Urinary bladder (tissue), 4 donors: ENCODE data around the gene PHACTR1. TPM values are rescaled to one million over a fixed set of nuclear protein-coding genes. Genes with fewer than 3 reads are reported as not detected.
A peak's percentile ranks its signal among the peaks of the same experiment; 100 is the strongest.

Experiments used
- DNase-seq: peaks from one replicate; pipeline ENCODE4 v3.0.0-alpha.2; 2015; ENCODE audit errors: extremely low spot score
- H3K27ac ChIP-seq: one replicate; pipeline ENCODE4 v1.5.1; 2013; ENCODE audit warnings: low read depth, mild to moderate bottlenecking, moderate library complexity
- H3K36me3 ChIP-seq: one replicate; pipeline ENCODE4 v1.6.1; 2013; ENCODE audit warnings: mild to moderate bottlenecking, moderate library complexity; ENCODE audit not compliant: insufficient read depth
- H3K4me1 ChIP-seq: one replicate; pipeline ENCODE4 v1.6.1; 2013; ENCODE audit warnings: mild to moderate bottlenecking, moderate library complexity; ENCODE audit not compliant: insufficient read depth
- H3K4me3 ChIP-seq: one replicate; pipeline ENCODE4 v1.5.1; 2013; ENCODE audit warnings: low read depth, low read length
- WGBS: extraction: QIAGEN DNeasy Blood & Tissue Kit; methylation state at CpG from one replicate; pipeline ENCODE4 v1.1.7; 2013; 5-methylcytosine and 5-hydroxymethylcytosine counted together
- polyA plus RNA-seq: library from polyadenylated mRNA; stranded (reverse); fragments of 200-250 nt; gene quantifications from one replicate; pipeline ENCODE4 v1.2.3, GENCODE V29; 2013
- total RNA-seq: library from RNA; depleted of rRNA; stranded (reverse); fragments of >200 nt; gene quantifications from one replicate; pipeline ENCODE4 v1.2.3, GENCODE V29; 2014
- donor health status: healthy with polysubstance abuse.
- donor health status: healthy.

PHACTR1 gene
- total and polyA plus RNA-seq, 2 donors = 3.3 to 4.3 TPM

DNA sequence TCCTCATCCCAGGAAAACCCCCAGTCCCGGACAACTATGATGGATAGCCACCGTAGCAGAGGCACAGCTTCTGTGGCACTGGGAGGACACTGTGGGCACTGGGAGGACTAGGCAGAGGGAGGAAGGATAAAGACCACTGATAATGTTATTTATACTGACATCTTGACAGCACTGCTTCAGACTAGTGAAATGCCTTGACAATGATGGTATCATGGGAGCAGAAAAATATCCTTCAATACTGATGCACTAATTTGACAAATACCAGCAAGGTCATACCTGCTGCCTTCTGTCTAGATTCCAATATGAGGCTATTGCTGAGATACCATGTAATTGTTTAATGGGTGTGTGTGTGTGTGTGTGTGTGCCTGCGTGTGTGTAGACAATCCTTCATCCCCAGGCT, 148.6 kb downstream of the PHACTR1 start:
- no peak for DNase-seq
- Histone ChIP-seq H3K4me3 (no peak overlapping the region), H3K27ac (no peak overlapping the region), H3K4me1 (no peaks in the 10 kb centered on the region), H3K36me3 (no peaks in the 10 kb centered on the region)
- 62% methylated on average over 3 of the region's 3 CpGs for WGBS

DNA sequence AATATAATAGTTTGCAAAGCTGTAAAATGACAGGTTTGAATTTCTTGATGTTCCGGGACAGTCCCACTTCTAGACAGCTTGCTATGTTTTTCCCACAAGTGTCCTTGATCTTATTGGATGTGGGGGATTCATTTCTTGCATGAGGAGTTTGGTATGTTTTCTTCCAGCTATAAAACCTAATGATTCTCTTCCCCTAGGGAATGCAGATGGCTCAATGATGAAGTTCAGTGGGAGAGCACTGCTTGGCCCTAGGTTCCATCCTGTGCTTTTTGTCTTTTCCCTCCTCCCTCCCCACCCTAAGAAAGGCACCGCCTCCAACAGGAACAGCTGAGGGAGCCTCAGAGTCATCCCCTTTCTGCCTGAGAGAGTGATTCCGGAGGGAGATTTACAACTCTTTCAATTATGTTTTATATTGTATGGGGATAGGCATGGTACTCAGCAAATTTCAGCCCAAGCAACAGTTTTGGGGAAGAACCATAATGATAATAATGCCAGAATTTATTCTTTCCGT, 149.2 kb downstream of the PHACTR1 start:
- no peak overlapping the region for H3K4me3 ChIP-seq
- no peak overlapping the region for H3K27ac ChIP-seq
- no peak for DNase-seq
- H3K4me1 ChIP-seq = no peaks in the 10 kb centered on the region
- 45% methylated on average over 4 of the region's 4 CpGs for WGBS
- H3K36me3 ChIP-seq = no peaks in the 10 kb centered on the region

DNA sequence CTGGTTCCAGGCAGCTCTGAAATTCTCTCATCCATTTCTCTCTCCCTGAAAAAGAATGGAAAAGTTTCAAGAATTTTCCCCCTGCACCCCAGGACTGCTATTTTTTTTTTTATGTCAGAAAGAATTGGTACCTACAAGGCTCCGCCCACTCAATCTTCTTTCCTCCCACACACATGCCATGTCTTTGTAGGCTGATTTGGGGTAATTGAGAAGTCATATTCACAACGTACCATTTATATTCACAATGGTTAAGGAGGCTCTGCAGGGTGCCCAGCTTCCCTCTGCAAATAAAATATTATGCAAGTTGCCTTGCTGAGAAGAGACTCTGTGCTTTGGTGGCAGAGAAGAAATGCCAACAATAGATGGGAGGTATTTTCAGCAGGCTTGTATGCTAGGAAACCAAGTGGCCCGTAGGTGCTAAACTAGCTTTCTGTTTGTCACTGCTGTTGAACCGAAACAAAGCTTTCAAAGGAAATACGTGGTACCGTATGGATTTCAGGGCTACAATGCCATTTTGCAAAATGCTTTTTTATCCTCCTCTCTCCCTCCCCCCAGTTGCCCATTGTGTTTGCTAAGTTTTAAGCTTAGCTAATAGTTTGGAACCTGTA, 150.0 kb downstream of the PHACTR1 start:
- H3K4me3 ChIP-seq = no peak overlapping the region
- 62% methylated on average over 6 of the region's 6 CpGs for WGBS
- no peaks in the 10 kb centered on the region for H3K4me1 ChIP-seq
- no peak overlapping the region for H3K27ac ChIP-seq
- DNase-seq = no peak
- H3K36me3 ChIP-seq = no peaks in the 10 kb centered on the region

DNA sequence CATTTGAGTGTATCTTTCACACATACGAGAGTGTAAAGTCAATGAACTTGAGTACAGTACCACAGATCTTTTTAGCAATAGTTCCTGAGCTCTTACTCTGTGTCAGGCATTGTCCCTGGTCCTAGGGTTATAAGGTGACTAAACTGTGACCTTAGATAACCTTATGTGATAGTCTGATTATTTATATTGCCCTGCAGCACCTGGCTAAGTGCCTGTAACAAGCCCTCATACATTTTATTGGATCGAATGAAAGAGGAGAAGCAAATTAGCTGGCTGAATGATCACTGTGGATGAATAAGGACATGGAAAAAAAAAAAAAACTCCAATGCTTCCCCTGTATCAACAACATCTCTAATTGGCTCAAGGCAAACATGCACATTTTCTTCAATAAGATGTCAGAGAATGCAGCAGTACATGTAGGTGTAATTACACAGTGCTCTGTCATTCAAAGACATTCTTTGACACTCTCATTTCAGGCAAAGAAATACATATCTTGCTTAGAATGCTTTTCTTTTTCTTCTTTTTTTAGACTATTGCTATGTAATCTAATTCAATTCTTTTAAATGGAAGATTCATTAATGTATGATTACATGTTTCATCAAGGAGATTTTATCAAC, 153.4 kb downstream of the PHACTR1 start:
- no peak for DNase-seq
- Histone ChIP-seq H3K4me1 (no peaks in the 10 kb centered on the region), H3K27ac (no peak overlapping the region), H3K4me3 (no peak overlapping the region), H3K36me3 (no peaks in the 10 kb centered on the region)
- 36% methylated on average over 2 of the region's 2 CpGs for WGBS

DNA sequence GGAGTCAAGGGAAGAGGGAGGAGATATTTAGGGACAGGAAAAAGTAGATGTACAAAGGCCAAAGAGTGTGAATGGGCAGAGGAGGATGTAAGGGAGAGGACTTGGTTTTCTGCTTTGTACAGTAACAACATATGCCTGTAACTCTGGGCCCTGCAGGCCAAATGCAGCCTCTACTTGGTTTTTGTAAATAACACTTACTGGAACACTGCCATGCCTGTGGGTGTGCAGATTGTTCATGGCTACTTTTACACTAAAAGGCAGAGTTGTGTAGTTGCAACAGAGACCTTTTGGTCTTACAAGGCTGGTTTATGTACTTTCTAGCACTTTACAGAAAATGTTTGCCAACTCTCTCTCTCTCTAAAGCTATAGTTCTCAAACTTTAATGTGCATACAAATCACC, 157.1 kb downstream of the PHACTR1 start:
- H3K4me3 ChIP-seq = no peak overlapping the region
- H3K4me1 ChIP-seq = no peaks in the 10 kb centered on the region
- DNase-seq = no peak
- H3K27ac ChIP-seq = no peak overlapping the region
- no peaks in the 10 kb centered on the region for H3K36me3 ChIP-seq

DNA sequence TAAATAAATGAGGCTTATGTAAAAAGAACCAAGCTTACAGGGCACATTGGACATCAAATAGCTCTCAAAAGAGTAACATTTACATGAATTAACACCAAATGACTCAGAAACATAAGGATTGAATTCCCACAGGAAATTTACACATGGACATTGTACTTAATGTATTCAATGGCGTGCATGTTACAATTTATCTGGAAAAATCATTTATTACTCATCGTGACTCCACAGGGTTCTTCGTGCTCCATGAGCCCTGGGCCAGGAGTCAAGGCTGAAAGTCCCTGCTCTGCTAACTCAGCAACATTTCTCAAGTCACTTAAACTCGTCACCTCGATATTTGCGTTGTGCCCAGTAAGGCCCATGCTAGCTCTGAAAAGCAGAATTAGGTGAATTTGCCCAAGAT, 158.5 kb downstream of the PHACTR1 start:
- WGBS = 69% methylated on average over 6 of the region's 6 CpGs
- H3K27ac ChIP-seq = no peak overlapping the region
- no peaks in the 10 kb centered on the region for H3K36me3 ChIP-seq
- no peak overlapping the region for H3K4me3 ChIP-seq
- H3K4me1 ChIP-seq = no peaks in the 10 kb centered on the region
- no peak for DNase-seq

DNA sequence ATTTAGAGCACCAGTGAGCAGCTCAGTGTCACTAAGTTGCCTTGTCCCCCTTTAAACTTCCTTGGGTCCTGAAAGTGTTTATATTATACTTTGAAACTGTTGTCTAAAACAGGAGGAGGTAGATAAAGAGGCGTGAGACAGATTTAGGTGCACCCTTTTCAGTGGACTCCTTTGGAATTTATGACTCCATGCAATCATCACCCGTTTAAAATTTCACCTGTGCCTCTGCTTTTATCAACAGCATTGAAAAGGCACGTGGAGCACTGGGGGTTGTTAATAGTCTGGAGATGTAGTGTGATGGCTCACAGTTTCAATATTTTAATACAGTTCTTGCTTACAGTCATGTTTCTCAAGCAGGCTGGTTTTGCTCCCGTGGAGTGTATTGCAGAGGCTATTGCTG, 162.2 kb downstream of the PHACTR1 start:
- DNase-seq = no peak
- Histone ChIP-seq H3K4me1 (no peaks in the 10 kb centered on the region), H3K36me3 (no peaks in the 10 kb centered on the region), H3K27ac (no peak overlapping the region), H3K4me3 (no peak overlapping the region)
- WGBS = 51% methylated on average over 4 of the region's 4 CpGs

DNA sequence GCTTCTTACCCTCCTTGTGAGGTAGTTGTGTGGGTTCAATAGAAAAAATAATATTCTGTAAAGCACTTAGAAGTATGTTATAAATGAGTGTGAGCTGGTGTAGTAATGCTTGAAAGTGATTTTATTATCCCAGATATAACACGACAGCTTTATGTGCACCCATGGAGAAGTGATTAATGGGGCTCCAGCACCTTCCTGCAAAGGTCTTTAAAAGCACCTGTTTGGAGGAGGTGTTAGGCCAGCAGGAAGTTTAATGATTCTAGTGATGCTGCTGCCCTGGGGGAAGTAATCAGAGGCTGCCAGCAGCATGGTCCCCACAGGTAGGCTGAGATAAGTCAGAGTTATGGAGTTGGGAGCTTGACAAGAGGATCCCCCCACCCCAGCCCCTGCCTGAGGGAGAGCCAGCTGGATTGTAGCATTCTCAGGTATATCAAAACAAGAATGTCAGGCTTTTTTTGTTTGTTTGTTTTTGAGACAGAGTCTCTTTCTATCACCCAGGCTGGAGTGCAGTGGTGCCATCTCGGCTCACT, 166.3 kb downstream of the PHACTR1 start:
- H3K4me3 ChIP-seq = no peak overlapping the region
- 55% methylated on average over 2 of the region's 2 CpGs for WGBS
- H3K4me1 ChIP-seq = peaks cover 2% of the 10 kb centered on the region
- DNase-seq = no peak
- H3K36me3 ChIP-seq = no peaks in the 10 kb centered on the region
- H3K27ac ChIP-seq = no peak overlapping the region

DNA sequence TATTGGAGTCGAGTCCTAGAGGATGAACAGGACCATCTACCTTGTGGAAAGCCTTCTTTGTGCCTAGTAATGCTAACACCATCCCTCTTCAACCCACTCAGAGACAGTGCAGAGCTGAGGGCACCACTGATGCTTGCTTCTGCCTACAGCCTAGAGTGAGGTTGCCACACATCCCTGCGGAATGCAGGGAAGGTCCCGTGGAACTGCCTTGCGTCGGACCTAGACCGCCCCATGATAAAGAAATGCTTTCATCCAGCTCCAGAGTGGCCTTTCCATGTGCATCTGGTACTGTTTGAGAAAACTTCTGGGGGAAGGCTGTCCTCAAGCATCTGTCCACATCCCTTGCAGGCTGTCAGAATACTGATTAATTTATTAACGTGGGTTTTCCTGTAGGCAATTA, 168.4 kb downstream of the PHACTR1 start:
- DNase-seq = no peak
- Histone ChIP-seq H3K4me3 (no peak overlapping the region), H3K27ac (no peak overlapping the region), H3K4me1 (peaks cover 2% of the 10 kb centered on the region), H3K36me3 (no peaks in the 10 kb centered on the region)
- 59% methylated on average over 7 of the region's 7 CpGs for WGBS

DNA sequence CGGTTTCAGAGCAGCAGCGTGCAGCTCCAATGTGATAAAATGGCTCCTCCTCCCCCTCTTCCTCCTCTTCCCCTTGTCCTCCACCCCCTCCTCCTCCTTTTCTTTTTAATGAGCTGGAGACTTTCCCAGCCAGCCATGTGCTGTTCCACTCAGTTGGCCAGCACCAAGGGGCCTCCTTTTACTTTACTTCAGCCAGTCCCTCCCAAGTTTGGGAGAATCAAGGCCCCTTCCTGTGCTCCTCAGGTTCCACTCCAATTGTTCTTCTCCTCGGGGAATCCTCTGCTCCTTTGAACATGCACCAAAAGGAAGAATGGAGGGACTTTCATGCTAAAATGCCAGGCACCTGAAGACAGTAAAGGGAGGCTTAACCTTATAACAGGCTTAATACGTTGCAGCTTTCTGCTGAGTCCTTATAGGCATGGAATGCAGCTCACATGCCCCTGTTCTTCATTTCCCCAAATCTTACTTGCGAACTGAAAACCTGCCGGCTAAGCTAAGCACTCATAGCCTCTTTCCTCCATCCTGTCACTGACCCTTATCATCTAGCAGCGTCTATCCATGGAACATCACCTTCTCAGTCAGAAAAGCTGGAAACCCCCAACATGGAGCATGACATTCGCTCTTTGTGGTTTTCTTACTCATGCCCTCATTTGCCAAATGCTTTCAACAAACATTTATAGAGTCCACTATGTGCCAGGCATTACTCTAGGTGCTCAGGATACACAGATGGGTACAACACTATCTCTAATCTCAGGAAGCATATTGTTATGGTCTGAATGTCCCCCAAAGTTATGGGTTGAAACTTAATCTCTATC, 170.6 kb downstream of the PHACTR1 start:
- no peak overlapping the region for H3K4me3 ChIP-seq
- 54% methylated on average over 8 of the region's 8 CpGs for WGBS
- H3K36me3 ChIP-seq = no peaks in the 10 kb centered on the region
- no peak for DNase-seq
- H3K4me1 ChIP-seq = peaks cover 2% of the 10 kb centered on the region
- no peak overlapping the region for H3K27ac ChIP-seq

DNA sequence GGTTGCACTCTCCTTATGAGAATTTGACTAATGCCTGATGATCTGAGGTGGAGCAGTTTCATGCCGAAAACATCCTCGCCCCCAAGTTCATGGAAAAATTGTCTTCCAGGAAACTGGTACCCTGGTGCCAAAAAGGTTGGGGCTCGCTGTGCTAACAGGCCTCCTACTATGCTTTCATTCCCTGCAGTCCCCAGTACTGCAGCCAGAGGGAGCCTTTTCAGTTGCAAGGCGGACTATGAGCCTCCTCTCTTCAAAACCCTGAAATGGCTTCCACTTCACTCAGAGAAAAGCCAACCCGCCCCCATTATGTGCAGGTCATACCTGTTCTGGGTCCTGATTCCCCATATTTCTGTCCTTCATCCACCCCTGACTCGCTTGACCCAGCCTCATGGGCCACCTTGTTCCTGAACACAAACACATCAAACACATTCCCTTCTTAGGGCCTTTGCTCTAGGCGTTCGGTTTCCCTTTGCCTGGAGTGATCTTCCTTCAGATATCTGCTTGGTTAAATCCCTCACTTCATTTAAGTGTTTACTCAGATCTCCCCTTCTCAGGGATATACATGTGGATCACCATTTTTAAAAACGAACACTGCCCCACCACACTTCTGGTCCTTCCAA, 173.7 kb downstream of the PHACTR1 start:
- peaks cover 2% of the 10 kb centered on the region for H3K4me1 ChIP-seq
- no peaks in the 10 kb centered on the region for H3K36me3 ChIP-seq
- H3K4me3 ChIP-seq = no peak overlapping the region
- no peak for DNase-seq
- WGBS = 95% methylated on average over 9 of the region's 9 CpGs
- no peak overlapping the region for H3K27ac ChIP-seq

DNA sequence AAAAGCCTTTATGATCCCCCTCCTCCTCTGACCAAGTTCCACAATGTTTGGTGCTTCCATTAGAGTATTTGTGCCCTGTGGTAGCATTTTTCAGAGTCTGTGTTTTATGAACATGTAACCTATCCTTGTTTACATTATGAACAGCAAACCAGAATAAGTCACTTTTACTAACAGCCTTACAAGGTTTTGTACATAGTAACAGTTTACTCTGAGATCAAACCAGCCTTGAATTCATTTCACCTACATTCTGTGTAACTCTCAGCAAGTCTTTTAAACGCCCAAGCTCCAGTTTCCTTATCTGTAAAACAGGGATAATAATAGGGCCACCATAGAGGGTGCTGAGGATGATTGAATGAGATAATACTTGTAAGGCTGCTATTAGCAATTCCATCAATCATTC, 175.0 kb downstream of the PHACTR1 start:
- H3K4me3 ChIP-seq = no peak overlapping the region
- no peak for DNase-seq
- no peaks in the 10 kb centered on the region for H3K36me3 ChIP-seq
- no peak overlapping the region for H3K27ac ChIP-seq
- peaks cover 2% of the 10 kb centered on the region for H3K4me1 ChIP-seq
- WGBS = 77% methylated on average over 1 of the region's 1 CpG

DNA sequence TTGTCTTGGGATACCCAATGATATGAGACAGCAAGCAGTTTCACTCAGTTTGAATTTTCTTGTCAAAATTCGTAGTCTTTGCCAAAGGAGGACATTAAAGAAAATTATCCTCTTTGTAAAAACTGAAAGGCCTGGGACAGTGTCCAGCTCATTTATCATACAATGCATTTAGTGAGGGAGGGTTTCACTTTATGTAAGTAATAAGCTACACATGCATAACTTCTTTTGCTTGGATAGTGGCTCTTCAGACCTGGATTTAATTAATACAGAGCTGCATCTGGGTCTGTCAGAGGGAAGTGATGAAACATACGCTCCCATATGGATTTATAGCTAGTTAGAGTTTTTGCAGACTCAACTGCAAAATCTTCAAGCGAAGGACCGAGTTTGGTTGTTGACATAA, 175.6 kb downstream of the PHACTR1 start:
- H3K4me3 ChIP-seq = no peak overlapping the region
- no peaks in the 10 kb centered on the region for H3K4me1 ChIP-seq
- 47% methylated on average over 4 of the region's 4 CpGs for WGBS
- no peaks in the 10 kb centered on the region for H3K36me3 ChIP-seq
- peak; percentile 21 for DNase-seq
- H3K27ac ChIP-seq = no peak overlapping the region
